ENCODE measurements around the gene ILF3. TPM values are rescaled to one million over a fixed set of nuclear protein-coding genes. Genes with fewer than 3 reads are reported as not detected.

Gene ILF3
- total RNA-seq, 1 experiment from 2014 or later = 430 TPM

- TF ChIP-seq JUND (IDR thresholded peaks at IDR 0.05) (no peak), RAD21 (IDR thresholded peaks at IDR 0.05; ENCODE audit: low read depth) (no peak), SRF (IDR thresholded peaks at IDR 0.05; ENCODE audit: low read depth) (no peak), POLR2AphosphoS5 (IDR thresholded peaks at IDR 0.05; ENCODE audit: low read depth, low read length) (no peak), TCF7L2 (IDR thresholded peaks at IDR 0.05; ENCODE audit: borderline replicate concordance, extremely low read depth, insufficient read depth, insufficient read length) (no peak), CBX3 (IDR thresholded peaks at IDR 0.05; ENCODE audit: low read depth) (no peak), SP1 (IDR thresholded peaks at IDR 0.05; ENCODE audit: low read depth) (no peak), POLR2A (IDR thresholded peaks at IDR 0.05; ENCODE audit: borderline replicate concordance, extremely low read depth, insufficient read depth, insufficient read length) (no peak), SIN3A (IDR thresholded peaks at IDR 0.05; ENCODE audit: low read depth) (no peak)
- H3K9ac ChIP-seq (ENCODE audit: low read length) = no peak overlapping the region
- H3K79me2 ChIP-seq (ENCODE audit: insufficient read depth, low read length) = peaks cover 96% of the 10 kb centered on the region
- H3K4me2 ChIP-seq (ENCODE audit: low read length) = no peak overlapping the region
- no peak for DNase-seq (ENCODE audit: low read depth, low spot score)
- H3K27me3 ChIP-seq (ENCODE audit: insufficient read depth, low read length) = no peaks in the 10 kb centered on the region
- H4K20me1 ChIP-seq (ENCODE audit: insufficient read depth) = no peaks in the 10 kb centered on the region; the same call in 1 of the 2 replicates
- ATAC-seq = no peak
- H3K36me3 ChIP-seq (ENCODE audit: control insufficient read depth in 1 of 2, insufficient read depth in 2 of 2, low read length in 2 of 2) = peaks cover 2 to 3% of the 10 kb centered on the region in 2 experiments; a peak in 3 of 4 replicates
- intact Hi-C loops (cut with micrococcal nuclease) = no loop called here
- no peak overlapping the region for H3K27ac ChIP-seq (ENCODE audit: low read depth, low read length)
- CTCF ChIA-PET = no interaction called here
- RAD21 ChIA-PET (ENCODE audit: low non-redundant PET in 1 of 2, low total read pairs in 2 of 2, uncharacterized antibody in 2 of 2, unreplicated experiment in 2 of 2) = no interaction called here
- H3K9me2 ChIP-seq (ENCODE audit: insufficient read depth) = no peaks in the 10 kb centered on the region
- no peak overlapping the region for H2AFZ ChIP-seq (ENCODE audit: low read depth, low read length, poor library complexity, severe bottlenecking)
- TSS peak; percentile 9 for BruUV-seq (replicated peaks)
- POLR2A ChIA-PET = no interaction called here
- H3K4me1 ChIP-seq (ENCODE audit: control insufficient read depth in 1 of 2, insufficient read depth in 2 of 2, low read length in 2 of 2) = peaks cover 3 to 6% of the 10 kb centered on the region in 2 experiments; a peak in 3 of 4 replicates
- H3K9me3 ChIP-seq (ENCODE audit: control insufficient read depth in 1 of 2, insufficient read depth in 1 of 2, low read depth in 1 of 2, low read length in 2 of 2) = no peaks in the 10 kb centered on the region
- no peak overlapping the region for H3K4me3 ChIP-seq (replicated peaks in 1 of 2; ENCODE audit: low read depth in 1 of 2, low read length in 2 of 2)
These were observed 70.5 kb downstream of the ILF3 start for GRCh38 chr19:10724573-10725071.

DNA sequence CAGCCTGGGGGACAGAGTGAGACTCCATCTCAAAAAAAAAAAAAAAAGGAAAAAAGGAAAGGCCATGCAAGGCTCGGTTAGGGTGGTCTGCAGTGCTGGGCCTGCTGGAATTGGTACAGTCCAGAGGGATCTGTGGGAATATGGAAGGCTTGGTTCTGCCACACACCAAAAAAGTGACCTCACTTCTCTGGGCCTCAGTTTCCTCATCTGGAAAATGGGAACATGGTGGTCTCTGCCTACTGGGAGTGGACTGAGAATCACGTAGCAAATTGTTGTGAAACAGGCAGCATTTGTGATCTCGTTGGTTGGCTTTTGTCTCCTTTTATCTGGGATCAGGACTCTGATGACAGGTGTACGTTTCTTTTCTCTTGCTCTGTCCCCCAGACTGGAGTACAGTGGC is 71.3 kb downstream of the ILF3 start:
- DNase-seq (ENCODE audit: low read depth, low spot score) = no peak
- H3K9ac ChIP-seq (ENCODE audit: low read length) = no peak overlapping the region

More for the DNA sequence above, 71.3 kb downstream of the ILF3 start:
- H3K79me2 ChIP-seq (ENCODE audit: insufficient read depth, low read length) = peaks cover 96% of the 10 kb centered on the region
- ATAC-seq = no peak
- H3K4me2 ChIP-seq (ENCODE audit: low read length) = no peak overlapping the region
- no peaks in the 10 kb centered on the region for H3K9me2 ChIP-seq (ENCODE audit: insufficient read depth)
- CTCF ChIA-PET = no interaction called here
- TF ChIP-seq SRF (IDR thresholded peaks at IDR 0.05; ENCODE audit: low read depth) (no peak), ZFX (IDR thresholded peaks at IDR 0.05) (no peak), CEBPB (IDR thresholded peaks at IDR 0.05; ENCODE audit: low read depth) (no peak), CBX3 (IDR thresholded peaks at IDR 0.05; ENCODE audit: low read depth) (no peak)
- TF ChIP-seq, protein P1, sequence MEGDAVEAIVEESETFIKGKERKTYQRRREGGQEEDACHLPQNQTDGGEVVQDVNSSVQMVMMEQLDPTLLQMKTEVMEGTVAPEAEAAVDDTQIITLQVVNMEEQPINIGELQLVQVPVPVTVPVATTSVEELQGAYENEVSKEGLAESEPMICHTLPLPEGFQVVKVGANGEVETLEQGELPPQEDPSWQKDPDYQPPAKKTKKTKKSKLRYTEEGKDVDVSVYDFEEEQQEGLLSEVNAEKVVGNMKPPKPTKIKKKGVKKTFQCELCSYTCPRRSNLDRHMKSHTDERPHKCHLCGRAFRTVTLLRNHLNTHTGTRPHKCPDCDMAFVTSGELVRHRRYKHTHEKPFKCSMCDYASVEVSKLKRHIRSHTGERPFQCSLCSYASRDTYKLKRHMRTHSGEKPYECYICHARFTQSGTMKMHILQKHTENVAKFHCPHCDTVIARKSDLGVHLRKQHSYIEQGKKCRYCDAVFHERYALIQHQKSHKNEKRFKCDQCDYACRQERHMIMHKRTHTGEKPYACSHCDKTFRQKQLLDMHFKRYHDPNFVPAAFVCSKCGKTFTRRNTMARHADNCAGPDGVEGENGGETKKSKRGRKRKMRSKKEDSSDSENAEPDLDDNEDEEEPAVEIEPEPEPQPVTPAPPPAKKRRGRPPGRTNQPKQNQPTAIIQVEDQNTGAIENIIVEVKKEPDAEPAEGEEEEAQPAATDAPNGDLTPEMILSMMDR (IDR thresholded peaks at IDR 0.05 in 2 of 3, conservative IDR thresholded peaks at IDR 0.05 in 1 of 3; ENCODE audit: borderline replicate concordance in 1 of 3, insufficient read depth in 1 of 3, low read depth in 2 of 3, low read length in 2 of 3) = no peak
- H3K4me3 ChIP-seq (replicated peaks in 1 of 2; ENCODE audit: low read depth in 1 of 2, low read length in 2 of 2) = no peak overlapping the region
- no peaks in the 10 kb centered on the region; the same call in 1 of the 2 replicates for H4K20me1 ChIP-seq (ENCODE audit: insufficient read depth)
- H3K9me3 ChIP-seq (ENCODE audit: control insufficient read depth in 1 of 2, insufficient read depth in 1 of 2, low read depth in 1 of 2, low read length in 2 of 2) = no peaks in the 10 kb centered on the region
- no peak overlapping the region for H2AFZ ChIP-seq (ENCODE audit: low read depth, low read length, poor library complexity, severe bottlenecking)
- H3K27ac ChIP-seq (ENCODE audit: low read depth, low read length) = no peak overlapping the region
- H3K4me1 ChIP-seq (ENCODE audit: control insufficient read depth in 1 of 2, insufficient read depth in 2 of 2, low read length in 2 of 2) = peaks cover 8 to 12% of the 10 kb centered on the region in 2 experiments; a peak in 3 of 4 replicates
- BruUV-seq (replicated peaks) = no TSS peak
- peaks cover 2 to 3% of the 10 kb centered on the region in 2 experiments; a peak in 3 of 4 replicates for H3K36me3 ChIP-seq (ENCODE audit: control insufficient read depth in 1 of 2, insufficient read depth in 2 of 2, low read length in 2 of 2)
- no peaks in the 10 kb centered on the region for H3K27me3 ChIP-seq (ENCODE audit: insufficient read depth, low read length)
- RAD21 ChIA-PET (ENCODE audit: low non-redundant PET in 1 of 2, low total read pairs in 2 of 2, uncharacterized antibody in 2 of 2, unreplicated experiment in 2 of 2) = no interaction called here
- POLR2A ChIA-PET = no interaction called here
- intact Hi-C loops (cut with micrococcal nuclease) = no loop called here
